Measurements from ENCODE around the gene DNPH1.

Gene DNPH1

GRCh38 chr6:43246301-43247113, 17.2 kb upstream of the DNPH1 start:
- DNase-seq (ENCODE audit: low read depth, low spot score): no peak

GRCh38 chr6:43243664-43244321, 14.5 kb upstream of the DNPH1 start:
- DNase-seq (ENCODE audit: low read depth, low spot score): no peak

GRCh38 chr6:43242908-43243663, 13.8 kb upstream of the DNPH1 start, which contains the start of gene TTBK1:
Gene TTBK1 (plus strand): TSS chr6:43243481. CDS start chr6:43246661, 3,180 bp downstream.
- DNase-seq (ENCODE audit: low read depth, low spot score): no peak

GRCh38 chr6:43241446-43241845, 12.2 kb upstream of the DNPH1 start:
- DNase-seq (ENCODE audit: low read depth, low spot score): no peak

- DNase-seq (ENCODE audit: low read depth, low spot score): no peak
Observed at GRCh38 chr6:43240950-43241349, 11.7 kb upstream of the DNPH1 start.

GRCh38 chr6:43239054-43239453, 9.8 kb upstream of the DNPH1 start:
- DNase-seq (ENCODE audit: low read depth, low spot score): no peak

GRCh38 chr6:43235841-43236240, 6.6 kb upstream of the DNPH1 start:
- no peak for DNase-seq (ENCODE audit: low read depth, low spot score)

- no peak for DNase-seq (ENCODE audit: low read depth, low spot score)
Observed at GRCh38 chr6:43231735-43232450, 2.6 kb upstream of the DNPH1 start.

GRCh38 chr6:43231053-43231452, 1.8 kb upstream of the DNPH1 start:
- DNase-seq (ENCODE audit: low read depth, low spot score): no peak

- no peak for DNase-seq (ENCODE audit: low read depth, low spot score)
Observed at GRCh38 chr6:43229803-43230620, 731 bp upstream of the DNPH1 start.

GRCh38 chr6:43226192-43226851, 3.0 kb downstream of the DNPH1 start:
- DNase-seq (ENCODE audit: low read depth, low spot score): no peak

- no peak for DNase-seq (ENCODE audit: low read depth, low spot score)
Observed at GRCh38 chr6:43223175-43223574, 6.1 kb downstream of the DNPH1 start.

- DNase-seq (ENCODE audit: low read depth, low spot score): no peak
Observed at GRCh38 chr6:43222418-43223059, 6.7 kb downstream of the DNPH1 start.

- DNase-seq (ENCODE audit: low read depth, low spot score): no peak
Observed at GRCh38 chr6:43221046-43221972, 8.0 kb downstream of the DNPH1 start.

- no peak for DNase-seq (ENCODE audit: low read depth, low spot score)
Observed at GRCh38 chr6:43220439-43220951, 8.8 kb downstream of the DNPH1 start.

- no peak for DNase-seq (ENCODE audit: low read depth, low spot score)
Observed at GRCh38 chr6:43219814-43220213, 9.5 kb downstream of the DNPH1 start.

GRCh38 chr6:43219119-43219518, 10.2 kb downstream of the DNPH1 start:
- DNase-seq (ENCODE audit: low read depth, low spot score): no peak

- no peak for DNase-seq (ENCODE audit: low read depth, low spot score)
Observed at GRCh38 chr6:43217351-43217750, 11.9 kb downstream of the DNPH1 start.

Data from brain pericyte (primary cell).